Measurements from ENCODE around the gene ERI3. TPM values are rescaled to one million over a fixed set of nuclear protein-coding genes. Genes with fewer than 3 reads are reported as not detected.

The ERI3 gene
- 64.6 and 68.9 TPM in 2 replicates for total RNA-seq (2014; rRNA removed; shearing (Covaris generic))

GRCh38 chr1:44354840-44355581 is at the start of gene ERI3:
ERI3 (minus strand) TSS chr1:44355257; CDS start chr1:44355026, 231 bp downstream.
- Histone ChIP-seq H3K27ac (peak within 1 kb of the TSS; percentile 70), H3K4me3 (peak within 1 kb of the TSS; percentile 95), H3K9me3 (replicated peaks) (no peaks in the 10 kb centered on the region), H3K36me3 (peaks cover 12% of the 10 kb centered on the region), H3K4me1 (replicated peaks) (peaks cover 11% of the 10 kb centered on the region), H3K27me3 (replicated peaks) (no peaks in the 10 kb centered on the region)
- DNase-seq (ENCODE audit: low read depth in 1 of 2, low spot score in 2 of 2), result peak; percentile 97

- Histone ChIP-seq H3K4me3 (no peak overlapping the region), H3K9me3 (replicated peaks) (no peaks in the 10 kb centered on the region), H3K36me3 (no peaks in the 10 kb centered on the region), H3K27ac (no peak overlapping the region), H3K27me3 (replicated peaks) (peaks cover 88% of the 10 kb centered on the region), H3K4me1 (replicated peaks) (peaks cover 16% of the 10 kb centered on the region)
- DNase-seq (ENCODE audit: low read depth in 1 of 2, low spot score in 2 of 2), result no peak
Measured at GRCh38 chr1:44401256-44402228, 46.5 kb upstream of the ERI3 start.

- no peak overlapping the region for H3K27ac ChIP-seq
- peak in 1 of 2 experiments; percentile 66 for DNase-seq (ENCODE audit: low read depth in 1 of 2, low spot score in 2 of 2)
- H3K4me1 ChIP-seq (replicated peaks), result peaks cover 10% of the 10 kb centered on the region
- H3K4me3 ChIP-seq, result no peak overlapping the region
- peaks cover 19% of the 10 kb centered on the region for H3K27me3 ChIP-seq (replicated peaks)
- H3K9me3 ChIP-seq (replicated peaks), result no peaks in the 10 kb centered on the region
- no peaks in the 10 kb centered on the region for H3K36me3 ChIP-seq
Measured at GRCh38 chr1:44390277-44390676, 35.2 kb upstream of the ERI3 start.

- H3K9me3 ChIP-seq (replicated peaks), result no peaks in the 10 kb centered on the region
- peaks cover 16% of the 10 kb centered on the region for H3K27me3 ChIP-seq (replicated peaks)
- H3K4me1 ChIP-seq (replicated peaks), result peaks cover 10% of the 10 kb centered on the region
- no peak overlapping the region for H3K27ac ChIP-seq
- H3K4me3 ChIP-seq, result no peak overlapping the region
- no peak for DNase-seq (ENCODE audit: low read depth in 1 of 2, low spot score in 2 of 2)
- no peaks in the 10 kb centered on the region for H3K36me3 ChIP-seq
Measured at GRCh38 chr1:44389437-44389836, 34.4 kb upstream of the ERI3 start.

- Histone ChIP-seq H3K36me3 (no peaks in the 10 kb centered on the region), H3K27me3 (replicated peaks) (peaks cover 22% of the 10 kb centered on the region), H3K4me1 (replicated peaks) (peaks cover 10% of the 10 kb centered on the region), H3K4me3 (no peak overlapping the region), H3K27ac (no peak overlapping the region), H3K9me3 (replicated peaks) (no peaks in the 10 kb centered on the region)
- DNase-seq (ENCODE audit: low read depth in 1 of 2, low spot score in 2 of 2), result no peak
Measured at GRCh38 chr1:44388551-44388950, 33.5 kb upstream of the ERI3 start.

GRCh38 chr1:44380666-44381177 is 25.7 kb upstream of the ERI3 start:
- no peaks in the 10 kb centered on the region for H3K4me1 ChIP-seq (replicated peaks)
- no peaks in the 10 kb centered on the region for H3K9me3 ChIP-seq (replicated peaks)
- no peaks in the 10 kb centered on the region for H3K36me3 ChIP-seq
- H3K27me3 ChIP-seq (replicated peaks), result peaks cover 31% of the 10 kb centered on the region
- no peak overlapping the region for H3K4me3 ChIP-seq
- no peak for DNase-seq (ENCODE audit: low read depth in 1 of 2, low spot score in 2 of 2)
- H3K27ac ChIP-seq, result no peak overlapping the region

- H3K9me3 ChIP-seq (replicated peaks), result no peaks in the 10 kb centered on the region
- H3K27me3 ChIP-seq (replicated peaks), result peaks cover 18% of the 10 kb centered on the region
- no peak overlapping the region for H3K27ac ChIP-seq
- H3K4me1 ChIP-seq (replicated peaks), result no peaks in the 10 kb centered on the region
- H3K4me3 ChIP-seq, result no peak overlapping the region
- no peaks in the 10 kb centered on the region for H3K36me3 ChIP-seq
- peak in 1 of 2 experiments; percentile 33 for DNase-seq (ENCODE audit: low read depth in 1 of 2, low spot score in 2 of 2)
Measured at GRCh38 chr1:44377925-44378784, 23.1 kb upstream of the ERI3 start.

- no peaks in the 10 kb centered on the region for H3K9me3 ChIP-seq (replicated peaks)
- no peak for DNase-seq (ENCODE audit: low read depth in 1 of 2, low spot score in 2 of 2)
- no peaks in the 10 kb centered on the region; the same call in 1 of the 2 replicates for H3K27me3 ChIP-seq (replicated peaks)
- no peaks in the 10 kb centered on the region for H3K4me1 ChIP-seq (replicated peaks)
- H3K27ac ChIP-seq, result no peak overlapping the region
- no peak overlapping the region for H3K4me3 ChIP-seq
- no peaks in the 10 kb centered on the region for H3K36me3 ChIP-seq
Measured at GRCh38 chr1:44375547-44375946, 20.5 kb upstream of the ERI3 start.

GRCh38 chr1:44371206-44371605 is 16.1 kb upstream of the ERI3 start:
- H3K27me3 ChIP-seq (replicated peaks), result no peaks in the 10 kb centered on the region
- DNase-seq (ENCODE audit: low read depth in 1 of 2, low spot score in 2 of 2), result no peak
- H3K9me3 ChIP-seq (replicated peaks), result no peaks in the 10 kb centered on the region

GRCh38 chr1:44368471-44369151 is 13.6 kb upstream of the ERI3 start:
- Histone ChIP-seq H3K4me3 (no peak overlapping the region), H3K36me3 (no peaks in the 10 kb centered on the region), H3K9me3 (replicated peaks) (no peaks in the 10 kb centered on the region), H3K4me1 (replicated peaks) (no peaks in the 10 kb centered on the region), H3K27ac (no peak overlapping the region), H3K27me3 (replicated peaks) (no peaks in the 10 kb centered on the region)
- no peak for DNase-seq (ENCODE audit: low read depth in 1 of 2, low spot score in 2 of 2)

More at GRCh38 chr1:44371206-44371605, 16.1 kb upstream of the ERI3 start:
- Histone ChIP-seq H3K4me1 (replicated peaks) (no peaks in the 10 kb centered on the region), H3K27ac (no peak overlapping the region), H3K4me3 (no peak overlapping the region), H3K36me3 (no peaks in the 10 kb centered on the region)

- Histone ChIP-seq H3K27me3 (replicated peaks) (no peaks in the 10 kb centered on the region), H3K9me3 (replicated peaks) (no peaks in the 10 kb centered on the region), H3K4me3 (no peak overlapping the region), H3K27ac (no peak overlapping the region), H3K4me1 (replicated peaks) (no peaks in the 10 kb centered on the region), H3K36me3 (no peaks in the 10 kb centered on the region)
- no peak for DNase-seq (ENCODE audit: low read depth in 1 of 2, low spot score in 2 of 2)
Measured at GRCh38 chr1:44367944-44368343, 12.9 kb upstream of the ERI3 start.

- no peak for DNase-seq (ENCODE audit: low read depth in 1 of 2, low spot score in 2 of 2)
- H3K9me3 ChIP-seq (replicated peaks), result no peaks in the 10 kb centered on the region
- no peak overlapping the region for H3K4me3 ChIP-seq
- no peaks in the 10 kb centered on the region for H3K27me3 ChIP-seq (replicated peaks)
- no peak overlapping the region for H3K27ac ChIP-seq
- H3K36me3 ChIP-seq, result no peaks in the 10 kb centered on the region
- H3K4me1 ChIP-seq (replicated peaks), result no peaks in the 10 kb centered on the region
Measured at GRCh38 chr1:44366371-44366975, 11.4 kb upstream of the ERI3 start.

Measured in SJSA1 (cell line).